G401 (cell line): ENCODE results near the gene RAB9B. TPM values are rescaled to one million over a fixed set of nuclear protein-coding genes. Genes with fewer than 3 reads are reported as not detected.
"Not testable (repeated sequence)": the region's sequence is repeated elsewhere in the genome, so short reads cannot be mapped to it uniquely, and the experiment has no call there.

Source experiments
- DNase-seq: peaks from one replicate; pipeline ENCODE4 v3.0.0-alpha.2; 2015; ENCODE audit warnings: low spot score
- in situ Hi-C: cut with HindIII; loops from 2 replicates; pipeline ENCODE4 v1.10.0; 2016; ENCODE audit warnings: low sequenced_read_pairs, mixed read lengths
- total RNA-seq: library from RNA; depleted of rRNA; stranded (reverse); fragments of >200 nt; shearing (Covaris generic); gene quantifications from 2 replicates; pipeline ENCODE4 v1.2.3, GENCODE V29; 2014; rRNA removed

RAB9B gene
- total RNA-seq = not detected in 2 replicates

- in situ Hi-C loops = no loop called here
- peak; percentile 48 for DNase-seq
Measured at GRCh38 chrX:103831803-103832544, at the start of gene RAB9B. TSS of gene RAB9B (minus strand) at chrX:103832257. CDS start at chrX:103825784, 6,473 bp downstream.

- no peak for DNase-seq
- in situ Hi-C loops = no loop called here
Measured at GRCh38 chrX:103879339-103879738, 47.3 kb upstream of the RAB9B start.

GRCh38 chrX:103878466-103879122, 46.5 kb upstream of the RAB9B start:
- in situ Hi-C loops = no loop called here
- no peak for DNase-seq

GRCh38 chrX:103877571-103877970, 45.5 kb upstream of the RAB9B start:
- in situ Hi-C loops = no loop called here
- no peak for DNase-seq

- DNase-seq = no peak
- in situ Hi-C loops = no loop called here
Measured at GRCh38 chrX:103864886-103865534, 33.0 kb upstream of the RAB9B start.

- no peak for DNase-seq
- in situ Hi-C loops = no loop called here
Measured at GRCh38 chrX:103864149-103864548, 32.1 kb upstream of the RAB9B start.

- in situ Hi-C loops = no loop called here
- no peak for DNase-seq
Measured at GRCh38 chrX:103861200-103861599, 29.1 kb upstream of the RAB9B start.

- DNase-seq = no peak
- in situ Hi-C loops = no loop called here
Measured at GRCh38 chrX:103849558-103849957, 17.5 kb upstream of the RAB9B start.

GRCh38 chrX:103847174-103847870, 15.3 kb upstream of the RAB9B start:
- in situ Hi-C loops = no loop called here
- no peak for DNase-seq

GRCh38 chrX:103846386-103846785, 14.3 kb upstream of the RAB9B start:
- no peak for DNase-seq
- in situ Hi-C loops = no loop called here

- in situ Hi-C loops = no loop called here
- peak; percentile 72 for DNase-seq
Measured at GRCh38 chrX:103845165-103845653, 13.2 kb upstream of the RAB9B start.

- DNase-seq = no peak
- in situ Hi-C loops = no loop called here
Measured at GRCh38 chrX:103839404-103839803, 7.3 kb upstream of the RAB9B start.

- in situ Hi-C loops = no loop called here
- DNase-seq = peak; percentile 80
Measured at GRCh38 chrX:103831342-103831802, 685 bp downstream of the RAB9B start.

- peak; percentile 78 for DNase-seq
- in situ Hi-C loops = no loop called here
Measured at GRCh38 chrX:103830848-103831247, 1.2 kb downstream of the RAB9B start.

GRCh38 chrX:103828529-103828928, 3.5 kb downstream of the RAB9B start:
- peak; percentile 37 for DNase-seq
- in situ Hi-C loops = no loop called here

- in situ Hi-C loops = no loop called here
- DNase-seq = peak; percentile 87
Measured at GRCh38 chrX:103825881-103826280, 6.2 kb downstream of the RAB9B start.

GRCh38 chrX:103823591-103823990, 8.5 kb downstream of the RAB9B start:
- in situ Hi-C loops = no loop called here

GRCh38 chrX:103820802-103821201, 11.3 kb downstream of the RAB9B start:
- in situ Hi-C loops, DNase-seq: not testable (repeated sequence)

More at GRCh38 chrX:103823591-103823990, 8.5 kb downstream of the RAB9B start:
- no peak for DNase-seq

- DNase-seq = peak; percentile 26
- in situ Hi-C loops = no loop called here
Measured at GRCh38 chrX:103818842-103819619, 13.0 kb downstream of the RAB9B start.
